ENCODE data around the gene ALDH3B1. TPM values are rescaled to one million over a fixed set of nuclear protein-coding genes. Genes with fewer than 3 reads are reported as not detected.

The ALDH3B1 gene
- total RNA-seq, 2 experiments from 2014 or later: 0.15 TPM; not detected in 1

DNA sequence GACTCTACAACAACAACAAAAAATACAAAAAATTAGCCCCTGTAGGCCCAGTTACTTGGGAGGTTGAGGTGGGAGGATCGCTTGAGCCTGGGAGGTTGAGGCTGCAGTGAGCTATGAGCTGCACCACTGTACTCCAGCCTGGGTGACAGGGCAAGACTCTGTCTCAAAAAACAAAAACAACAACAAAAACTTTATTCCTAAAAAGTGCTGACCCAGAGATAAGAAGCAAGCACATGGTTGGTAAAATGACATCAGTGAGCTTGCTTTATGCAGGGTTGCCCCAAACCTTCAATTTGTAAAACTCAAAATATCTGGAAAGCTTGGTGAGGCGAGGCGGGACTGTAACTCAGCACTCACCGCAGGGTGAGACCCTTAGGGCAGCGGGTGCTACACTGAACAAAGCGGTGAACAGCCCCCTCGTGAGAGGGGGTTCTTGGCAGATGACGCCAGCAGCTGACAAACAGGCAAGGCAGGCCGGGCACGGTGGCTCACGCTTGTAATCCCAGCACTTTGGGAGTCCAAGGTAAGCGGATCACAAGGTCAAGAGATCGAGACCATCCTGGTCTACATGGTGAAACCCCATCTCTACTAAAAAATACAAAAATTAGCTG lies 25.2 kb downstream of the ALDH3B1 start:
- H3K4me1 Mint-ChIP-seq: peaks cover 34% of the 10 kb centered on the region
- CTCF ChIA-PET: interaction anchor here (0.7 kb wide), 1 partner anchor 175 kb away, joined by 3 read pairs; no protein-coding TSS in a partner anchor
- POLR2A ChIA-PET: no interaction called here
- peaks cover 10% of the 10 kb centered on the region for H3K36me3 Mint-ChIP-seq (ENCODE audit: low read depth)
- peak overlapping the region; percentile 68 for H3K27ac Mint-ChIP-seq
- H3K9me3 Mint-ChIP-seq: no peaks in the 10 kb centered on the region
- DNase-seq: no peak
- H3K27me3 Mint-ChIP-seq: no peaks in the 10 kb centered on the region
- no peak overlapping the region for H3K4me3 Mint-ChIP-seq

DNA sequence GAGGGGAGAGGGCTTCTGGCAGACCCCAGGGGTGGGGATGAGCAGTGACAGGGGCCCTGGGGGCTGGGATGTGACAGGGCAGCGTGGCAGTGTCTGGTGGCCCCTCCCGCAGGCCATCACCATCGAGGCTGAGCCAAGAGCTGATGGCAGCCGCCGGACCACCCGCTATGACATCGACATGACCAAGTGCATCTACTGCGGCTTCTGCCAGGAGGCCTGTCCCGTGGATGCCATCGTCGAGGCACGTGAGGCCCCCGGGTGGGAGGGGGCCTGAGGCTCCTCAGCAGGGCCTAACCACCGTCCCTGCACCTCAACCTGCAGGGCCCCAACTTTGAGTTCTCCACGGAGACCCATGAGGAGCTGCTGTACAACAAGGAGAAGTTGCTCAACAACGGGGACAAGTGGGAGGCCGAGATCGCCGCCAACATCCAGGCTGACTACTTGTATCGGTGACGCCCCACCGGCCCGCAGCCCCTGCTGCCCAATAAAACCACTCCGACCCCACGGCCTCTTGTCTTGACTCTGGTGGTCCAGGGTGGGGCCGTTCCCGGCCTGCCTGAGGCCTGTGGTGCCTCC lies 26.1 kb downstream of the ALDH3B1 start:
- H3K4me1 Mint-ChIP-seq: peaks cover 33% of the 10 kb centered on the region
- H3K4me3 Mint-ChIP-seq: no peak overlapping the region
- no peaks in the 10 kb centered on the region for H3K27me3 Mint-ChIP-seq
- H3K36me3 Mint-ChIP-seq (ENCODE audit: low read depth): peaks cover 10% of the 10 kb centered on the region
- H3K27ac Mint-ChIP-seq: peak overlapping the region; percentile 91
- POLR2A ChIA-PET: no interaction called here
- no peaks in the 10 kb centered on the region for H3K9me3 Mint-ChIP-seq
- DNase-seq: no peak
- CTCF ChIA-PET: interaction anchor here (1.4 kb wide), 1 partner anchor 13 kb away, joined by 3 read pairs; no protein-coding TSS in a partner anchor

DNA sequence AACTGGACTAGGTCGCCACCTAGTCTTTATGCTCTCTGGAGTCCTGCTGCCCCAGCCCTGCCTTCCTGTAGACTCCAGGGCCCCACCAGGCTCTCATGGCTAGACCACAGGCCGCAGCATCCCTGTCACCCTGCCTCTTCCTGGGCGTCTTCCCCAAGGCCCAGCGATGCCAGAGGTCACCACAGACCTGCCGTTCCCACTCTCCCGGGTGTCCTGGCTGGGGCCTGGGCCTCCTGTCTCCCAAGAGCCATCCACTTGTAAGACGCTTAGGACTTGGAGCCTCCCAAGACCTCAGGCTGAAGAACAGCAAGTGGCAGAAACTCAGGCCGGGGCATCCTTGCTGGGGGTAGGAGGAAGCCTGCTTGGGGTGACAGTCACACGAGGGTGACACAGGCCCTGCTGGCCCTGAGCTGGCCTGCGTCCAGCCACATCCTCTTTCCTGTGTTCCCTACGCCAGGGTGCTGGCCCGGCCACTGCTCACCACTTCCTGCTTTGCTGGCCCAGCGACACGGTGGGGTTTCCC lies 26.7 kb downstream of the ALDH3B1 start:
- no peaks in the 10 kb centered on the region for H3K9me3 Mint-ChIP-seq
- DNase-seq: peak; percentile 24
- H3K36me3 Mint-ChIP-seq (ENCODE audit: low read depth): peaks cover 10% of the 10 kb centered on the region
- POLR2A ChIA-PET: no interaction called here
- no peaks in the 10 kb centered on the region for H3K27me3 Mint-ChIP-seq
- peak overlapping the region; percentile 54 for H3K4me3 Mint-ChIP-seq
- CTCF ChIA-PET: interaction anchor here (0.9 to 2.3 kb wide), 5 partner anchors 8 to 206 kb away, joined by 3 to 6 read pairs (median 3); no protein-coding TSS in a partner anchor
- H3K4me1 Mint-ChIP-seq: peaks cover 34% of the 10 kb centered on the region
- H3K27ac Mint-ChIP-seq: peak overlapping the region; percentile 91

DNA sequence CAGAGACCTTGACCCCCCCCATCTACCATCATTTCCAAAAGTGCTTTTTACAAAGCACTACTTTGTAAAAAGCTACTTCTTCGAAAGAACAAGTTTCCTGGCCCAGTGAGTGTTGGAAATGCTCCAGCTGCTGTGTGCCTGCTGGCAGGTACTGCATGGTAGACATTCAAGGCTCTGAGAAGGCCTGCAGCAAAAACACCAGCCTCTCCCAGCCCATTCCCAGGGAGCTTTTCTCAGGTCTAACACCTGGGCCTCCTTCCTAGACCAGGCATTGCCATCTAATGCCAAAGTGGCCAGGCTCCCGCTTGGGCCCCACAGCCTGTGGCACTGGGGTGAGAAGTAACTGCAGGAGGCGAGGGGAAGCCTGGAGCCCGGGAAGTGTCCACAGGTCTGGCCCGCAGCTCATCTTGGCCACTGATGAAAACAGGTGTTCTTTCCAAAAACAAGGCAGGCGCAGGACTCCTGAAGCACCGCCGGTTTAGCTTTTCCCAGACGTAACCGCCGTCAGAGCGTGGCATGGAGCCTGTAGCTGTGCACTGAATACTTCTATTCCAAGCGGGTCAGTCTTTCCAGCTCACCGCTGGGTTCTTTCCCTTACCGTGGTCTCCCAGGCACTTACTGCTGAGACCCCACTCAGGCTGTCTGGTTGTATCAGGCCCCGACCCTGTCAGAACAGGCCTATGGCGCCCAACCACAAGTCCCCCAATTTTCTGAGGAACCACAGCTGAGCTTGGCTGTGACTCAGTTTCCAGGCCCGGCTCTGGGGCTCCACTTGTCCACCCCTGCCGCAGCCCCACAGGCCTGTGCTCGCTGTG lies 27.5 kb downstream of the ALDH3B1 start:
- Mint-ChIP-seq H3K9me3 (no peaks in the 10 kb centered on the region), H3K4me1 (peaks cover 34% of the 10 kb centered on the region), H3K36me3 (ENCODE audit: low read depth) (peaks cover 10% of the 10 kb centered on the region), H3K27ac (peak overlapping the region; percentile 91), H3K27me3 (no peaks in the 10 kb centered on the region), H3K4me3 (peak overlapping the region; percentile 54)
- POLR2A ChIA-PET: no interaction called here
- CTCF ChIA-PET: interaction anchor here (0.9 to 2.3 kb wide), 6 partner anchors 9 to 206 kb away, joined by 3 to 6 read pairs (median 4); no protein-coding TSS in a partner anchor
- DNase-seq: no peak

DNA sequence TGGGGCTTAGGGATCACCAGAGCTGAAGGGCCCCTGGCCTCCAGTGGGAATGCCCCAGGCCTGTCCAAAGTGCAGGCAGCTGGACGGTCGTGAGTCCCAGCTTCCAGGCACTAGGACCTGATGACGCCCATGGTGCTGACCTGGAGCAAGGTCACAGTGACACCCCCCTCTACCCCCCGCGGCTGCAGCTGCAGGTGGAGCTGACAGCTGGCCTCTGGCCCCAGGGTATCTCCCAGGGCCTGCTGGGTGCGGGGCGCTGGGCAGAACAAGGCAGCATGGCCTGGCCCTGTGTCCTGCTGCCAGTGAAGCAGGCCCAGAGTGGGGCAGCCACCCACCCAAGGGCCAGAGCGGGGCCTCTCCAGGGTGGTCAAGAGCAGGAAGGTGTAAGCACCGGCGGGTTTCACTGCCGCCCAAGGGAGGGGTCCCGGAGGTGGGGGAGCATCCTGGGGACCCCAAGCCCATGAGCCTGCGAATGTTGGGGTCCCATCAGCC lies 28.1 kb downstream of the ALDH3B1 start:
- H3K27ac Mint-ChIP-seq: peak overlapping the region; percentile 90
- POLR2A ChIA-PET: no interaction called here
- H3K36me3 Mint-ChIP-seq (ENCODE audit: low read depth): peaks cover 10% of the 10 kb centered on the region
- CTCF ChIA-PET: interaction anchor here (1.2 to 2.3 kb wide), 3 partner anchors 10 to 29 kb away, joined by 3 to 6 read pairs (median 4); no protein-coding TSS in a partner anchor
- peaks cover 34% of the 10 kb centered on the region for H3K4me1 Mint-ChIP-seq
- H3K9me3 Mint-ChIP-seq: no peaks in the 10 kb centered on the region
- peak overlapping the region; percentile 83 for H3K4me3 Mint-ChIP-seq
- DNase-seq: no peak
- H3K27me3 Mint-ChIP-seq: no peaks in the 10 kb centered on the region

DNA sequence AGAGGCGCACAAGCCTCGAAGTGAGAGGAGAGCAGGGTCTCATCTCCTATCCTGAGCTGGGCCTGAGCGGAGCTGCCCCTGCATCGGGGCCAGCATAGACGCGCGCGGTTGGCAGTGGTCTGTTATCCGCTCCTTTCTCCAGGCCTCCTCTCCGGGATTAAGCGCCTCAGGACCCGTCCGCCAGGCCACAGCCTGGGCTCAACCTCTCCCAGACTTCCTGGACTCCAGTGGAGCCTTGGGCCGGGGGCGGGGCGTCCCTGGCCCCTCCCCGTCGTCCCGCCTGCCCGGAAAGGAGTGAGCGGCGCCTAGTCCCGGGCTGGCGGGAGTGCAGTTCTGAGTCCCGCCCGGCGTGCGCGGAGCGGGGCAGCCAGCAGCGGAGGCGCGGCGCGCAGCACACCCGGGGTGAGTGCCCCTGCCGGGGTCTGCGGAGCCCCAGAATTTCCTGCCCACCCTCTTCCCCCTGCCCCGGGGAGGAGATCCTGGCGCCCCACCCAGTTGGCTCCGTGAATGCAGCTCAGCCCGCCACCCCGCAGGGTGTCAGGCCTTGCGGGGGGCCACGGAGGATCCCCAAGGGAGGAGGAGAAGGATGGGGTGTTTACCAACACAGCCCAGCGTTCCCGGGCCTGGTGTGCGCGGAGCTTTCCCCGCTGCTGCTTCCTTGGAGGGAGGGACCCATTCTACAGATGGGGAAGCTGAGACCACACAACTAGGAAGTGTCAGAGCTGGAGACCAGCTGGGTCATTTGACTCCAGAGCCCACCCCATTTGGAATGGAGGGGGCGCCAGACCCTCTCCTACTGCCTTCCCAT lies 28.8 kb downstream of the ALDH3B1 start, which contains the start of gene TCIRG1:
TCIRG1 (plus strand) TSS at position 308 of the 808 bp plus-strand sequence. CDS start 2,247 bp downstream, outside the sequence.
- Mint-ChIP-seq H3K27ac (peak within 1 kb of the TSS; percentile 90), H3K27me3 (no peaks in the 10 kb centered on the region), H3K4me1 (peaks cover 31% of the 10 kb centered on the region), H3K36me3 (ENCODE audit: low read depth) (peaks cover 5% of the 10 kb centered on the region), H3K9me3 (no peaks in the 10 kb centered on the region), H3K4me3 (peak within 1 kb of the TSS; percentile 83)
- ChIA-PET POLR2A (no interaction called here), CTCF (interaction anchor here (0.6 to 2.3 kb wide), 4 partner anchors 10 to 248 kb away, joined by 3 to 6 read pairs (median 3); partner anchors contain the start of gene ALDH3B1)
- peak; percentile 64 for DNase-seq

DNA sequence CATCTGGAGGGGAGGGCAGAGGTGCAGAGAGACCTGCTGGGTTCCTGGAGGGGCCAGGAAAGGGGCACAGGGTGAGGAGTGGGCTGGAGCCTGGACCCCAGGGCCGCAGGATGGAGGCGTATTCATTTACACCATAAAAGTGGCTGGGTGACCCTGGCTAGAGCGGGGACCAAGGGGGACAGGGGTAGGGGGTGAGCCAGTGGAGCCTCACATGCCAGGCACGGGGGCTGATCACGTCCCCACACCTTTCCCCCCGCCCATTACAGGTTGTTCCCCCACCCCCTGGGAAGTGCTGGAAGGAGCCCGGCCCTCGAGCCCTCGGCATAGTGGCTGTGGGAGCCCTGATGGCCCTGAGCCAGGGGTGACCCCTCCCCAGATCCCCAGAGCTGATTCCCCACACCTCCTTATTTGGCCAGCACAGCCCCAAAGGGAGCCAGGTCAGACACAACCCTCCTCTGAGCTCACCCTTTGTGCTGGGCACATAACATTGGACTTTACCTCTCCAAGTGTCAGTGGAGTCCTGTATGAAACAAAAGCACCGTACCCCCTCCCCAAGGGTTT lies 29.5 kb downstream of the ALDH3B1 start:
- Mint-ChIP-seq H3K4me1 (peaks cover 31% of the 10 kb centered on the region), H3K9me3 (no peaks in the 10 kb centered on the region), H3K36me3 (ENCODE audit: low read depth) (peaks cover 3% of the 10 kb centered on the region), H3K27me3 (no peaks in the 10 kb centered on the region), H3K4me3 (peak overlapping the region; percentile 83), H3K27ac (peak overlapping the region; percentile 90)
- ChIA-PET POLR2A (no interaction called here), CTCF (interaction anchor here (0.6 to 1.3 kb wide), 3 partner anchors 20 to 247 kb away, joined by 3 read pairs; partner anchors contain the start of gene ALDH3B1)
- no peak for DNase-seq

DNA sequence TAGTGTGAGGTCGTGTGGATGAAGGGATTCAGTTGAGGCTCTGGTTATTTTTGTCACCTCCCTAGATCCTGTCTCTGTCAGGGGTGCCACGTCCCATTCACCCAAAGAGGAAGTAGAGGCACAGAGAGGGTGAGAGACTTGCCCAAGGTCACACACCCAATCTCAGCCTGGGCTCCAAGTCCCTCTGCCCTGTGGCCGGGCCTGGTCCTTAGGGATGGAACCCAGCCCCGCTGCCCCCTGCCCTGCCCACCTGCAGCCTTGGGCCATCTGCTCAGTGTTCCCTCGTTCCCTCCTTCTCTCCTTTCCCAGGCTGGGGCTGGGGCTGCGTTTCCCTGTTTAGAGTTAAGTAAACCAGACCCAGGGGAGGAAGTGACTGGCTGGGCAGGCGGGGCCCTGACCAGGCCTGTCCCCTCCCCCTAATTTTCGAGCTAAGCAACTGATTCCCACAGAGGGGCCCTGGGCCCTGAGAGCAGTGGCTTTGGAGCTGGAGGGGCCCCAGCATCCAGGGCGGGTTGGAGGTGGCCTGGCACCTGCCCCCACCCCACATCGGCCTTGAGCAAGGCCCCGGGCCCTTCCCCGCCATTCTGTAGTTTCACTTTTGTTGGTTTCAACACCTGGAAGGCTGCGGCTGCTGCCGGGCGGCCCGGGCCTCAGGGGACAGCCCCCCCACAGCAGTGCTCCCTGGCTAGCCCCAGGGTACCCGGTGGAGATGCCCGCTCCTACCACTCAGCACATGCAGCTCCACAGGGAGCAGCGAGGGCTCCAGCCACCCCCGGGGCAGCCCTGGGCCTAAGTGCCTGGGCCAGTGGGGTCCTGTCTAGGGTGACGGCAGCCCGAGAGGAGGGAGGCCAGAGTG lies 30.2 kb downstream of the ALDH3B1 start:
- Mint-ChIP-seq H3K4me3 (peak overlapping the region; percentile 83), H3K27ac (peak overlapping the region; percentile 90), H3K36me3 (ENCODE audit: low read depth) (peaks cover 6% of the 10 kb centered on the region), H3K4me1 (peaks cover 30% of the 10 kb centered on the region), H3K9me3 (no peaks in the 10 kb centered on the region), H3K27me3 (no peaks in the 10 kb centered on the region)
- CTCF ChIA-PET: interaction anchor here (0.8 to 1.2 kb wide), 2 partner anchors 18 to 21 kb away, joined by 3 read pairs; no protein-coding TSS in a partner anchor
- DNase-seq: peak; percentile 65
- POLR2A ChIA-PET: no interaction called here

DNA sequence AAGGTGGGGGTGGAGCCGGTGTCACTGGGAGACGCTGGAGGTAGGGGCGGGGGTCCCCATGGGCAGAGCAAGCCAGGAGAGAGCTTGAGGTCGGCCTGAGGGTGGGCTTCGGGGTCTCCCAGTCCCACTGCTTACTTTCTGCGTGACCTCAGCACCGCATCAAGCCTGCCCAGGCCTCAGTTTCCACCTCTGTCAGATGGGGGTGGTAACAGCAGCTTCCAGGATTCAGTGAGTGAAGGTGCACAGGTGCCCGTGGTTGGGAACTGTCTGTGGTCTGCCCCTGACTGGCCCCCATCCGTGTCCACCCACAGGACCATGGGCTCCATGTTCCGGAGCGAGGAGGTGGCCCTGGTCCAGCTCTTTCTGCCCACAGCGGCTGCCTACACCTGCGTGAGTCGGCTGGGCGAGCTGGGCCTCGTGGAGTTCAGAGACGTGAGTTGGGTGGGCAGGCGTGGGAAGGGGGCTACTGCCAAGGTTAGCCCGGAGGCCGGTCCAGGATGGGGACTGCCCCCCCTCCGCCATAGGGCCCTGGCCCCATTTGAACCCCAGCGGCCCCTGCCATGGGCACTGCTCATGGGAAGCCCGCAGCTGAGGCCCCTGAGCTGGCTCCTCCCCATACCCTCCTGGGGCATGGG lies 30.9 kb downstream of the ALDH3B1 start:
- Mint-ChIP-seq H3K9me3 (no peaks in the 10 kb centered on the region), H3K27me3 (no peaks in the 10 kb centered on the region), H3K36me3 (ENCODE audit: low read depth) (peaks cover 6% of the 10 kb centered on the region), H3K4me1 (peaks cover 27% of the 10 kb centered on the region), H3K4me3 (peak overlapping the region; percentile 83), H3K27ac (peak overlapping the region; percentile 90)
- CTCF ChIA-PET: interaction anchor here (0.6 to 1.2 kb wide), 3 partner anchors 11 to 909 kb away, joined by 3 to 4 read pairs (median 3); no protein-coding TSS in a partner anchor
- POLR2A ChIA-PET: no interaction called here
- DNase-seq: no peak

DNA sequence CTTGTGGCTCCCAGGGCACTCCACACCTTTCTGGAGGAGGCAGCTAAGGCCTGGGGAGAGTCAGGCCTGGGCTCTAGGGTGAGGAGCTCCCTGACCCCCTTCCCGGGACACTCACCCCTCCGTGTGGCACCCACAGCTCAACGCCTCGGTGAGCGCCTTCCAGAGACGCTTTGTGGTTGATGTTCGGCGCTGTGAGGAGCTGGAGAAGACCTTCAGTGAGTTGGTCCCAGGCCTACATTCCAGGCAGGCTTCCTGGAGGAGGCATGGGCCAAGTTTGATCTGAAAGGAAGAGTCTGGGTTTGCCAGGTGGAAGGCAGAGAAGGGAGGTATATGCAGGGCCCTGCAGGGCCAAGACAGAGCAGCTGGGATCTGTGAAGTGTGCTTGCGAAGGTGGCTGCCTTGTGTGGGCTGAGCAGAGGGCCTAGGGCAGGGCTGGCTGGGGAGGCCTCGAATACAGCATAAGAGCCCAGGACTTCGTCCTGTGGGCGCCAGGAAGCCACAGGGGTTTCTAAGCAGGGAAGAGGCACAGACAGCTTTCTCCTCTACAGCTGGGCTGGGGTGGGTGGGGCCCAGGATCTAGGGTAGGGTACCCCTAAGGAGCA lies 31.6 kb downstream of the ALDH3B1 start:
- Mint-ChIP-seq H3K27ac (peak overlapping the region; percentile 84), H3K4me3 (peak overlapping the region; percentile 83), H3K9me3 (no peaks in the 10 kb centered on the region), H3K27me3 (no peaks in the 10 kb centered on the region), H3K4me1 (peaks cover 20% of the 10 kb centered on the region), H3K36me3 (ENCODE audit: low read depth) (peaks cover 4% of the 10 kb centered on the region)
- ChIA-PET CTCF (interaction anchor here (0.6 to 1.2 kb wide), 3 partner anchors 10 to 909 kb away, joined by 3 to 4 read pairs (median 3); partner anchors contain the start of gene NDUFS8), POLR2A (no interaction called here)
- DNase-seq: no peak

Measured in activated CD4-positive, alpha-beta T cell treated with anti-CD3 and anti-CD28 coated beads, Interleukin-2, amount 10 ng/mL, durations not matched to agents 7 days and 5 days (primary cell).